Activated CD8-positive, alpha-beta memory T cell treated with anti-CD3 and anti-CD28 coated beads for 1 hour (primary cell): ENCODE results near the gene MAP4K3.

Source experiments
- DNase-seq, 2 donors: peaks; one replicate each; pipeline ENCODE4 v3.0.0-alpha.2; 2020; ENCODE audit warnings: low read depth in 1 of 2; ENCODE audit errors: extremely low read depth in 1 of 2

Gene MAP4K3

GRCh38 chr2:39436592-39437521 is at the start of gene MAP4K3:
Gene MAP4K3, minus strand, starts transcription at chr2:39437285. Its CDS starts 298 bp downstream, at chr2:39436987.
- peak; percentile 40 to 54 for DNase-seq

- DNase-seq: no peak
Observed at GRCh38 chr2:39486071-39486470, 49.0 kb upstream of the MAP4K3 start.

- DNase-seq: no peak
Observed at GRCh38 chr2:39484620-39485495, 47.8 kb upstream of the MAP4K3 start.

- no peak for DNase-seq
Observed at GRCh38 chr2:39484206-39484605, 47.1 kb upstream of the MAP4K3 start.

- no peak for DNase-seq
Observed at GRCh38 chr2:39483534-39483933, 46.4 kb upstream of the MAP4K3 start.

GRCh38 chr2:39481611-39482010 is 44.5 kb upstream of the MAP4K3 start:
- no peak for DNase-seq

GRCh38 chr2:39479696-39480095 is 42.6 kb upstream of the MAP4K3 start:
- DNase-seq: no peak

GRCh38 chr2:39479053-39479670 is 42.1 kb upstream of the MAP4K3 start:
- DNase-seq: no peak

GRCh38 chr2:39476524-39476923 is 39.4 kb upstream of the MAP4K3 start:
- no peak for DNase-seq

GRCh38 chr2:39475006-39475405 is 37.9 kb upstream of the MAP4K3 start:
- no peak for DNase-seq

GRCh38 chr2:39470580-39470979 is 33.5 kb upstream of the MAP4K3 start:
- DNase-seq: no peak

- no peak for DNase-seq
Observed at GRCh38 chr2:39469807-39470206, 32.7 kb upstream of the MAP4K3 start.

- DNase-seq: no peak
Observed at GRCh38 chr2:39468579-39469451, 31.7 kb upstream of the MAP4K3 start.

- no peak for DNase-seq
Observed at GRCh38 chr2:39466311-39466710, 29.2 kb upstream of the MAP4K3 start.

GRCh38 chr2:39464864-39465263 is 27.8 kb upstream of the MAP4K3 start:
- DNase-seq: no peak

GRCh38 chr2:39455826-39456225 is 18.7 kb upstream of the MAP4K3 start:
- no peak for DNase-seq

GRCh38 chr2:39452396-39452795 is 15.3 kb upstream of the MAP4K3 start:
- no peak for DNase-seq

GRCh38 chr2:39451954-39452353 is 14.9 kb upstream of the MAP4K3 start:
- no peak for DNase-seq

- DNase-seq: no peak
Observed at GRCh38 chr2:39448169-39448502, 11.1 kb upstream of the MAP4K3 start.
